Cardiac ventricle fibroblast (primary cell): ENCODE results near the gene DIABLO. TPM values are rescaled to one million over a fixed set of nuclear protein-coding genes. Genes with fewer than 3 reads are reported as not detected.

Source experiments
- total RNA-seq: library from RNA; depleted of rRNA; stranded (reverse); fragments of >200 nt; gene quantifications from 2 replicates; pipeline ENCODE4 v1.2.3, GENCODE V29; 2015

Gene DIABLO
- total RNA-seq: 58.8 and 71.9 TPM in 2 replicates

GRCh38 chr12:122225683-122226365 is at the start of gene DIABLO:
Gene DIABLO, minus strand, starts transcription at chr12:122226052. Its CDS starts 38 bp downstream, at chr12:122226014.

DNA sequence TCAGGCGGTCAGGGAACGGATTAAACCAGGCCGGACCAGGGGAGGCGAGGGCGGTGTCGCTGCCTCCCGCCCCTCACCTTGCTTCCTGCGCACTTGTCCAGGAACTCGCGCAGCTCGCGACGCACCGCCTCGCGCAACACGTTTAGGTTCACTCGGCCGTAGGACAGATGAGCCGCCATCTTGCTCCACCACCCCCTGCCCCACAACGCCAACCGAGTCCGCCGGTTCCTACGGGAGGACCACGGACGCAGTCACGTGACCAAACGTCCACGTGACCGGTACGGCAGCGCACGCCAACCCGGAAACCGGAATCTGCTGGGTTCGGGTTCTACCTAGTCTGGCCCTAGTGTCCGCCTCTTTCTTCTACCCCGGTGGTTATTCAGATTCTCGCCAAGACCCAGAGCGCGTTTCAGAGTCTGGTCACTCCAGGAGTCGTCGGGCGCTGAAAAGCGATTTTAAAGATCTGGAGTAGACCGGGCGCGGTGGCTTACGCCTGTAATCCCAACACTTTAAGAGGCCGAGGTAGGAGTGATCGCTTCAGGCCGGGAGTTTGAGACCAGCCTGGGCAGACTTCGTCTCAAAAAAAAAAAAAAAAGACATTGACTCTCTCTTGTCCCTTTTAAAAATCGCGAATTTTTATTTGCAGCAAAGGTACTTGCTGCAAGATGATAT is 40.5 kb upstream of the DIABLO start, which contains the start of gene VPS33A:
TSS of gene VPS33A (minus strand) at position 265 of the 672 bp plus-strand sequence. CDS start at position 179, 86 bp downstream.

DNA sequence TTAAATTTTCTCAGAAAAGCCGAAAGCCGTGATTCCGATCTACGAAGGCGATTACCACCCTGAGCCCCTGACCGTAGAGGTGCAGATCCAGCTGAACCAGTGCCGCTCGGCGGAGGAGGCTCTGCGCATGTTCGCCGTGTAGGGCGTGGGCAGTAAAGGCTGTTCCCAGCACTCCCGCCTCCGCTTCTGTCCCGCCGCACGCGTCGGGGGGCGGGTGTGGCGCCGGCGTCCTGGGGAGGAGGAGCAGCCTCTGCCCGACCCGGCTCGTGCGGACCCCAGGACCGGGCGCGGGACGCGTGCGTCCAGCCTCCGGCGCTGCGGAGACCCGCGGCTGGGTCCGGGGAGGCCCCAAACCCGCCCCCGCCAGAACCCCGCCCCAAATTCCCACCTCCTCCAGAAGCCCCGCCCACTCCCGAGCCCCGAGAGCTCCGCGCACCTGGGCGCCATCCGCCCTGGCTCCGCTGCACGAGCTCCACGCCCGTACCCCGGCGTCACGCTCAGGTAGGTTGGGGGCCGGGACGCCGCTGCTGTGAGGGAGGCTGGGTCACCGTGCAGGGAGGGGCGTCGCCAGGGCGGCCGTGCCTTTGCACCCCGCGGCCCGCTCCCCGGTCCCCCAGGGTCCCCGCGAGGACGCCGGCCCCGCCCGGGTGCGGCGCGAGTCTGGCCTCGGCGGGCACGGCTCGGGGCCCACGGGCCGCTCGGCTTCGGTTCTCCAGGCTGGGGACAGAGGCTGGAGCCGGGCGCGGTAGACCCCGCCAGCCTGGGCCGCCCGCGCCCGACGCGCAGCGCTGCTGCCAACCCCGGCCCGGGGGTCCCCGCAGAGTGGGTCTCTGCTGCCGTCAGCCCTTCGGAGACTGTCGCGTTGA is 22.3 kb downstream of the DIABLO start, which contains the start of gene B3GNT4:
TSS of gene B3GNT4 (plus strand) at position 409 of the 866 bp plus-strand sequence. CDS start 910 bp downstream, outside the sequence.

GRCh38 chr12:122182887-122183587 is 42.8 kb downstream of the DIABLO start, which contains the start of gene LRRC43:
Gene LRRC43, plus strand, starts transcription at chr12:122183123. Its CDS starts 22 bp downstream, at chr12:122183145.

DNA sequence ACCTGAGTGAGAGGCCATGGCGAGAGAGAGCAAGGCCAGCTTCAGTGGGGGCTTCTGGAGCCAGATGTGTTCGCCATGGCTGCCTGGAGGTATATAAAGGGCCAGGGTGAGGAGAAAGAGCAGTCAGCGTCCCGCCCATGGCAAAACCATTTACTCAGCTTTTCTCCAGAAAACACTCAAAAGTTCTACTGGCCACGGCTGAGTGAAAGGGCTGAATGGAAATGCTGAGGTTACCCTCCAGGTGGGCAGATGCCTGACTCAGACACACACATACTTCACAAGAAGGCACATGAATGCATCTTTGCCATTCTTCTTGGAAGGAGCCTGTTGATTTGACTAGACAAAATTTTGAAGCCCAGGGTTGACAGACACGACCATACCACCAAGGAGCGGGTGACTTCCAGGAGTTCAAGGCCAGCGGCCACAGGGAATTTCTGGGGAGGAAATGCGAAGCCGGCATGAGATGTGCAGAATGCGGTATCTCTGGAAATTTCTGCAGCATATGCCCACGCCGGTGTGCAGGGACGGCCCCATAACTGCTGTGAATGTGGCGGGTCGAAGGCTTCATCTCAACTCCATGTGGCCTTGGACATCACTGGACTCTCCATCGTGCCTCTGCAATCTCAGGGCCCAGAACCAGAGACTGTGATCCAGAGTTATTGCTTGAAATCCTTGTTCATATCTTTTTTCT is 51.6 kb downstream of the DIABLO start, which contains the start of gene IL31:
TSS of gene IL31 (minus strand) at position 67 of the 691 bp plus-strand sequence. CDS start at position 18, 49 bp downstream.

Other genes with a start within 250 kb of the DIABLO start
- gene BCL7A, start 204.2 kb downstream of the DIABLO start, total RNA-seq: 2.0 and 2.6 TPM in 2 replicates
- 21.6 and 25.1 TPM in 2 replicates for gene MLXIP, start 147.3 kb downstream of the DIABLO start, total RNA-seq
- not detected in 2 replicates for gene IL31, start 51.8 kb downstream of the DIABLO start, total RNA-seq
- 1.2 and 1.8 TPM in 2 replicates for gene LRRC43, start 42.9 kb downstream of the DIABLO start, total RNA-seq
- gene B3GNT4, start 22.3 kb downstream of the DIABLO start, total RNA-seq: 0.15 TPM in 1 of 2 replicates, not detected in the other
- 12.0 and 13.2 TPM in 2 replicates for gene VPS33A, start 40.4 kb upstream of the DIABLO start, total RNA-seq
- 21.5 and 28.3 TPM in 2 replicates for gene CLIP1, start 196.6 kb upstream of the DIABLO start, total RNA-seq